Bronchial epithelial cell (primary cell): ENCODE measurements around the gene PPP4R2. TPM values are rescaled to one million over a fixed set of nuclear protein-coding genes. Genes with fewer than 3 reads are reported as not detected.

Source experiments
- DNase-seq: peaks from one replicate; pipeline ENCODE4 v3.0.0-alpha.2; 2010; ENCODE audit warnings: low read depth
- FAIRE-seq: peaks from 2 replicates; lab custom pipeline; 2011; peaks lifted over from hg19 to GRCh38; lab: Jason Lieb, UNC
- H3K27me3 ChIP-seq: 2 replicates; pipeline ENCODE4 v1.5.1; 2011; ENCODE audit warnings: low read length; ENCODE audit not compliant: control insufficient read depth, insufficient read depth
- H3K36me3 ChIP-seq: 2 replicates; pipeline ENCODE4 v1.5.1; 2011; ENCODE audit warnings: low read length; ENCODE audit not compliant: control insufficient read depth, insufficient read depth
- H3K4me3 ChIP-seq: 2 replicates; pipeline ENCODE4 v1.5.1; 2011; ENCODE audit warnings: mild to moderate bottlenecking, low read depth, low read length, control low read depth
- CTCF ChIP-seq: IDR thresholded peaks from 2 replicates; pipeline ENCODE4 v1.5.1; 2011; ENCODE audit warnings: mild to moderate bottlenecking, moderate library complexity, low read length, control low read depth, inconsistent platforms; ENCODE audit not compliant: insufficient read depth, severe bottlenecking
- total RNA-seq: library from RNA; depleted of rRNA; stranded (reverse); fragments of >200 nt; gene quantifications from 2 replicates; pipeline ENCODE4 v1.2.1, GENCODE V29; 2014

Gene PPP4R2
- total RNA-seq, 1 donor from 2014 or later, result 82.1 TPM

GRCh38 chr3:72951259-72951722 lies 45.3 kb upstream of the PPP4R2 start:
- Histone ChIP-seq H3K36me3 (no peaks in the 10 kb centered on the region), H3K4me3 (no peak overlapping the region), H3K27me3 (no peaks in the 10 kb centered on the region)
- TF ChIP-seq CTCF, result no peak
- no peak for DNase-seq
- FAIRE-seq, result no peak

- FAIRE-seq (no peak), DNase-seq (peak; percentile 59)
- Histone ChIP-seq H3K27me3 (no peaks in the 10 kb centered on the region), H3K36me3 (no peaks in the 10 kb centered on the region), H3K4me3 (no peak overlapping the region)
- TF ChIP-seq CTCF, result no peak
Observed at GRCh38 chr3:72953325-72953956, 43.2 kb upstream of the PPP4R2 start.

GRCh38 chr3:72957297-72957696 lies 39.3 kb upstream of the PPP4R2 start:
- TF ChIP-seq CTCF, result no peak
- H3K36me3 ChIP-seq, result no peaks in the 10 kb centered on the region
- no peaks in the 10 kb centered on the region for H3K27me3 ChIP-seq
- H3K4me3 ChIP-seq, result no peak overlapping the region
- FAIRE-seq (no peak), DNase-seq (no peak)

- H3K27me3 ChIP-seq, result no peaks in the 10 kb centered on the region
- TF ChIP-seq CTCF, result no peak
- DNase-seq, result no peak
- no peaks in the 10 kb centered on the region for H3K36me3 ChIP-seq
- no peak overlapping the region for H3K4me3 ChIP-seq
- no peak for FAIRE-seq
Observed at GRCh38 chr3:72959336-72959735, 37.3 kb upstream of the PPP4R2 start.

- Histone ChIP-seq H3K27me3 (no peaks in the 10 kb centered on the region), H3K4me3 (no peak overlapping the region), H3K36me3 (no peaks in the 10 kb centered on the region)
- no peak for TF ChIP-seq CTCF
- DNase-seq (no peak), FAIRE-seq (no peak)
Observed at GRCh38 chr3:72960812-72961518, 35.6 kb upstream of the PPP4R2 start.

GRCh38 chr3:72961752-72962151 lies 34.9 kb upstream of the PPP4R2 start:
- H3K36me3 ChIP-seq, result no peaks in the 10 kb centered on the region
- TF ChIP-seq CTCF, result no peak
- no peak overlapping the region for H3K4me3 ChIP-seq
- DNase-seq (peak; percentile 29), FAIRE-seq (peak; percentile 83)
- no peaks in the 10 kb centered on the region for H3K27me3 ChIP-seq
